ENCODE measurements around the gene ST3GAL2.
"Not testable (repeated sequence)": the region's sequence is repeated elsewhere in the genome, so short reads cannot be mapped to it uniquely, and the experiment has no call there.

ST3GAL2 gene

GRCh38 chr16:70390774-70391173, 48.1 kb downstream of the ST3GAL2 start:
- Histone ChIP-seq H2AFZ (ENCODE audit: low read length) (no peak overlapping the region), H4K20me1 (ENCODE audit: insufficient read depth, low read length) (no peaks in the 10 kb centered on the region), H3K4me3 (ENCODE audit: low read length) (no peak overlapping the region), H3K27ac (ENCODE audit: low read length) (no peak overlapping the region), H3K4me1 (ENCODE audit: low read length) (no peaks in the 10 kb centered on the region), H3K79me2 (ENCODE audit: low read length) (no peaks in the 10 kb centered on the region), H3K4me2 (ENCODE audit: low read depth, low read length) (no peak overlapping the region), H3F3A (ENCODE audit: insufficient read depth, low read length) (no peaks in the 10 kb centered on the region), H3K9ac (ENCODE audit: low read length) (no peak overlapping the region), H3K9me2 (replicated peaks; ENCODE audit: insufficient read depth, low read length) (no peaks in the 10 kb centered on the region), H3K27me3 (replicated peaks; ENCODE audit: insufficient read depth, low read length) (no peaks in the 10 kb centered on the region), H3K9me3 (replicated peaks; ENCODE audit: insufficient read depth, low read length) (no peaks in the 10 kb centered on the region), H3K36me3 (replicated peaks; ENCODE audit: insufficient read depth, low read length) (no peaks in the 10 kb centered on the region)
- DNase-seq, result no peak
- TF ChIP-seq EZH2 (optimal IDR thresholded peaks at IDR 0.05; ENCODE audit: low read depth, low read length) (no peak), EZH2phosphoT487 (IDR thresholded peaks at IDR 0.05; ENCODE audit: low read length) (no peak), CTCF (IDR thresholded peaks at IDR 0.05; ENCODE audit: low read length) (no peak)

GRCh38 chr16:70388006-70388680, 50.8 kb downstream of the ST3GAL2 start:
- Histone ChIP-seq H4K20me1 (ENCODE audit: insufficient read depth, low read length) (no peaks in the 10 kb centered on the region), H3K27ac (ENCODE audit: low read length) (no peak overlapping the region), H3K4me3 (ENCODE audit: low read length) (no peak overlapping the region), H3K27me3 (replicated peaks; ENCODE audit: insufficient read depth, low read length) (no peaks in the 10 kb centered on the region), H3F3A (ENCODE audit: insufficient read depth, low read length) (no peaks in the 10 kb centered on the region), H3K36me3 (replicated peaks; ENCODE audit: insufficient read depth, low read length) (no peaks in the 10 kb centered on the region), H3K4me2 (ENCODE audit: low read depth, low read length) (no peak overlapping the region), H3K9me3 (replicated peaks; ENCODE audit: insufficient read depth, low read length) (no peaks in the 10 kb centered on the region), H2AFZ (ENCODE audit: low read length) (no peak overlapping the region), H3K9ac (ENCODE audit: low read length) (no peak overlapping the region), H3K9me2 (replicated peaks; ENCODE audit: insufficient read depth, low read length) (no peaks in the 10 kb centered on the region), H3K4me1 (ENCODE audit: low read length) (no peaks in the 10 kb centered on the region), H3K79me2 (ENCODE audit: low read length) (no peaks in the 10 kb centered on the region)
- DNase-seq, result no peak
- TF ChIP-seq EZH2phosphoT487 (IDR thresholded peaks at IDR 0.05; ENCODE audit: low read length) (no peak), CTCF (IDR thresholded peaks at IDR 0.05; ENCODE audit: low read length) (no peak), EZH2 (optimal IDR thresholded peaks at IDR 0.05; ENCODE audit: low read depth, low read length) (no peak)

- not testable (repeated sequence) for H3K27ac ChIP-seq (ENCODE audit: low read length); H3K4me2 ChIP-seq (ENCODE audit: low read depth, low read length); H3K79me2 ChIP-seq (ENCODE audit: low read length); H3K4me3 ChIP-seq (ENCODE audit: low read length); H2AFZ ChIP-seq (ENCODE audit: low read length); H3K9me2 ChIP-seq (replicated peaks; ENCODE audit: insufficient read depth, low read length); DNase-seq; H4K20me1 ChIP-seq (ENCODE audit: insufficient read depth, low read length); H3K27me3 ChIP-seq (replicated peaks; ENCODE audit: insufficient read depth, low read length); H3K9ac ChIP-seq (ENCODE audit: low read length); H3K4me1 ChIP-seq (ENCODE audit: low read length); H3F3A ChIP-seq (ENCODE audit: insufficient read depth, low read length); H3K36me3 ChIP-seq (replicated peaks; ENCODE audit: insufficient read depth, low read length); H3K9me3 ChIP-seq (replicated peaks; ENCODE audit: insufficient read depth, low read length)
Observed at GRCh38 chr16:70386289-70386986, 52.5 kb downstream of the ST3GAL2 start.

- Histone ChIP-seq H3K27me3 (replicated peaks; ENCODE audit: insufficient read depth, low read length) (no peaks in the 10 kb centered on the region), H2AFZ (ENCODE audit: low read length) (no peak overlapping the region), H3K79me2 (ENCODE audit: low read length) (peaks cover 26% of the 10 kb centered on the region), H3K4me1 (ENCODE audit: low read length) (no peaks in the 10 kb centered on the region), H4K20me1 (ENCODE audit: insufficient read depth, low read length) (no peaks in the 10 kb centered on the region), H3K4me3 (ENCODE audit: low read length) (no peak overlapping the region), H3K9me3 (replicated peaks; ENCODE audit: insufficient read depth, low read length) (no peaks in the 10 kb centered on the region), H3K9ac (ENCODE audit: low read length) (no peak overlapping the region), H3K27ac (ENCODE audit: low read length) (no peak overlapping the region), H3K36me3 (replicated peaks; ENCODE audit: insufficient read depth, low read length) (no peaks in the 10 kb centered on the region), H3K4me2 (ENCODE audit: low read depth, low read length) (no peak overlapping the region), H3F3A (ENCODE audit: insufficient read depth, low read length) (peaks cover 16% of the 10 kb centered on the region), H3K9me2 (replicated peaks; ENCODE audit: insufficient read depth, low read length) (no peaks in the 10 kb centered on the region)
- no peak for DNase-seq
- TF ChIP-seq EZH2 (optimal IDR thresholded peaks at IDR 0.05; ENCODE audit: low read depth, low read length) (no peak), CTCF (IDR thresholded peaks at IDR 0.05; ENCODE audit: low read length) (no peak), EZH2phosphoT487 (IDR thresholded peaks at IDR 0.05; ENCODE audit: low read length) (no peak)
Observed at GRCh38 chr16:70383421-70383960, 55.4 kb downstream of the ST3GAL2 start.

Data from MM.1S (cell line).